GM18517 (cell line): Measurements from ENCODE around the gene TTI1.
A peak's percentile ranks its signal among the peaks of the same experiment; 100 is the strongest.

Experiments used
- ATAC-seq: cut with Tn5 transposase; IDR thresholded peaks from one replicate; pipeline ENCODE4 v1.9.1; 2021; ENCODE audit warnings: mild to moderate bottlenecking, moderate library complexity; ENCODE audit not compliant: unreplicated experiment

TTI1 gene

GRCh38 chr20:38055294-38055693 lies 22.0 kb upstream of the TTI1 start:
- ATAC-seq, result no peak

GRCh38 chr20:38054647-38055046 lies 21.4 kb upstream of the TTI1 start:
- no peak for ATAC-seq

- ATAC-seq, result no peak
These were observed 19.6 kb upstream of the TTI1 start for GRCh38 chr20:38052870-38053269.

- no peak for ATAC-seq
These were observed 17.4 kb upstream of the TTI1 start for GRCh38 chr20:38050686-38051085.

- ATAC-seq, result no peak
These were observed 16.5 kb upstream of the TTI1 start for GRCh38 chr20:38049800-38050199.

GRCh38 chr20:38046572-38046971 lies 13.3 kb upstream of the TTI1 start:
- ATAC-seq, result no peak

- no peak for ATAC-seq
These were observed 11.4 kb upstream of the TTI1 start for GRCh38 chr20:38044685-38045084.

GRCh38 chr20:38043512-38044300 lies 10.4 kb upstream of the TTI1 start:
- ATAC-seq, result no peak

- no peak for ATAC-seq
These were observed 7.0 kb upstream of the TTI1 start for GRCh38 chr20:38040276-38040675.

- ATAC-seq, result no peak
These were observed 3.1 kb upstream of the TTI1 start for GRCh38 chr20:38036366-38036765.

GRCh38 chr20:38034961-38035360 lies 1.7 kb upstream of the TTI1 start:
- no peak for ATAC-seq

- no peak for ATAC-seq
These were observed 923 bp upstream of the TTI1 start for GRCh38 chr20:38034108-38034649.

GRCh38 chr20:38032585-38033329 lies 499 bp downstream of the TTI1 start:
- peak; percentile 53 for ATAC-seq

- no peak for ATAC-seq
These were observed 1.3 kb downstream of the TTI1 start for GRCh38 chr20:38031957-38032356.

- no peak for ATAC-seq
These were observed 3.8 kb downstream of the TTI1 start for GRCh38 chr20:38029453-38029852.

GRCh38 chr20:38024496-38024895 lies 8.8 kb downstream of the TTI1 start:
- no peak for ATAC-seq

- ATAC-seq, result no peak
These were observed 9.9 kb downstream of the TTI1 start for GRCh38 chr20:38023181-38024001.

GRCh38 chr20:38021087-38021772 lies 12.0 kb downstream of the TTI1 start:
- ATAC-seq, result no peak

- ATAC-seq, result no peak
These were observed 14.9 kb downstream of the TTI1 start for GRCh38 chr20:38018385-38018784.

- ATAC-seq, result no peak
These were observed 15.3 kb downstream of the TTI1 start for GRCh38 chr20:38017959-38018358.

GRCh38 chr20:38013887-38014286 lies 19.4 kb downstream of the TTI1 start:
- no peak for ATAC-seq
